SU-DHL-6 (cell line): Measurements from ENCODE around the gene ITGB7.

Experiments used
- CTCF ChIP-seq: fragments of 200-600 bp; sonication (generic); IDR thresholded peaks from one replicate; pipeline ENCODE4 v1.5.1; 2017; ENCODE audit warnings: antibody characterized with exemption, mild to moderate bottlenecking, low read length, moderate library complexity; ENCODE audit not compliant: insufficient read depth, poor library complexity, severe bottlenecking
- EZH2phosphoT487 ChIP-seq: fragments of 200-600 bp; sonication (generic), shearing (Covaris generic); conservative IDR thresholded peaks from 2 replicates; pipeline ENCODE4 v1.6.1; 2018; ENCODE audit warnings: mild to moderate bottlenecking, antibody characterized with exemption, low read length, moderate library complexity, mixed read lengths

- no peak for TF ChIP-seq EZH2phosphoT487
- no peak for TF ChIP-seq CTCF
Measured at GRCh38 chr12:53215497-53215896, 8.4 kb upstream of the ITGB7 start.
